Measurements from ENCODE around the gene WDFY1. TPM values are rescaled to one million over a fixed set of nuclear protein-coding genes. Genes with fewer than 3 reads are reported as not detected.
"Not testable (repeated sequence)": the region's sequence is repeated elsewhere in the genome, so short reads cannot be mapped to it uniquely, and the experiment has no call there.

Gene WDFY1
- total RNA-seq, 1 experiment from 2014 or later: 123 TPM

DNA sequence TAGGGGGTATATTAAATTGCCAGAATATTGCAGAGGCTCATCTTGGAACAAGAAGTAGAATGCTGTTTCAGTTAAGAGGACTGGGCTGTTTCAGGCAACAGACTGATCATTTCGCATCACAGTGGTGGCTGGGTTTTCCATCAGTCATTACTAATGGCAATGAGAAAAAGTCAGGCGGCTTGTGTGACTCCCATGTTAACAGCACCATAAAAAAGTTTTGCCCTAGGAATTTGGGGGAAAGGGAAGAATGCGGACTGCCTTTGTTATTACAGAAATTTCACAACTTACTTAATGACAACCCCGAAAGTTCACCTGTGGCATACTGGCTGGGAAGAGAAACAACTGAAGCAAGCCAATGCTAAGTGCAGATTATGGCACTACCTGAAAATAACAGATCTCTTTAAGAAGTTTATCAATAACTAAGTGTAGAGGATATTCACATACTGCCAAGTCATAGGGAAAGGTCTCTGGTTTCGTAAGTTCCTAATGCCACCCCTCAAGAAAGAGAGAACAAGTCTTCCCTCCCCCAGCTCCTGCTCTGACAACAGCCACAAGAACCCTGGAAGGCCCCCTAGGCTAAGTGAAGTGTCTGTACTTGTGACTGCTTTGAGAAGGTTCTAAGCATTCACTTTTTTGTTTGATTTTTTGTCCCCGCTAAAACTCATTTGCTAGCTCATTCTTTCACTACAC lies 67.3 kb downstream of the WDFY1 start:
- peaks cover 5% of the 10 kb centered on the region for H3K4me1 Mint-ChIP-seq (ENCODE audit: low read depth, unreplicated experiment)
- BruUV-seq (replicated peaks): TSS peak; percentile 24
- Histone ChIP-seq H3K27me3 (replicated peaks; ENCODE audit: control insufficient read depth, insufficient read depth, low read length) (no peaks in the 10 kb centered on the region), H3K9me3 (0 out of 2 replicates have a peak, but pooled peaks cover under 1% of the 10 kb centered on the region), H3K4me1 (0 out of 2 replicates have a peak, but pooled peaks cover 5% of the 10 kb centered on the region), H3K36me3 (ENCODE audit: control insufficient read depth, insufficient read depth, low read length) (peaks cover 18% of the 10 kb centered on the region), H3K4me3 (ENCODE audit: low read depth, low read length) (no peak overlapping the region)
- DNase-seq: no peak
- no peaks in the 10 kb centered on the region for H3K9me3 Mint-ChIP-seq (ENCODE audit: unreplicated experiment)
- CTCF ChIA-PET: interaction anchor here (1.4 kb wide), 1 partner anchor 17 kb away, joined by 6 read pairs; no protein-coding TSS in a partner anchor
- intact Hi-C loops (cut with micrococcal nuclease; ENCODE audit: unreplicated experiment): no loop called here
- no peak overlapping the region for H3K4me3 Mint-ChIP-seq (ENCODE audit: unreplicated experiment)
- TF ChIP-seq, protein P1, sequence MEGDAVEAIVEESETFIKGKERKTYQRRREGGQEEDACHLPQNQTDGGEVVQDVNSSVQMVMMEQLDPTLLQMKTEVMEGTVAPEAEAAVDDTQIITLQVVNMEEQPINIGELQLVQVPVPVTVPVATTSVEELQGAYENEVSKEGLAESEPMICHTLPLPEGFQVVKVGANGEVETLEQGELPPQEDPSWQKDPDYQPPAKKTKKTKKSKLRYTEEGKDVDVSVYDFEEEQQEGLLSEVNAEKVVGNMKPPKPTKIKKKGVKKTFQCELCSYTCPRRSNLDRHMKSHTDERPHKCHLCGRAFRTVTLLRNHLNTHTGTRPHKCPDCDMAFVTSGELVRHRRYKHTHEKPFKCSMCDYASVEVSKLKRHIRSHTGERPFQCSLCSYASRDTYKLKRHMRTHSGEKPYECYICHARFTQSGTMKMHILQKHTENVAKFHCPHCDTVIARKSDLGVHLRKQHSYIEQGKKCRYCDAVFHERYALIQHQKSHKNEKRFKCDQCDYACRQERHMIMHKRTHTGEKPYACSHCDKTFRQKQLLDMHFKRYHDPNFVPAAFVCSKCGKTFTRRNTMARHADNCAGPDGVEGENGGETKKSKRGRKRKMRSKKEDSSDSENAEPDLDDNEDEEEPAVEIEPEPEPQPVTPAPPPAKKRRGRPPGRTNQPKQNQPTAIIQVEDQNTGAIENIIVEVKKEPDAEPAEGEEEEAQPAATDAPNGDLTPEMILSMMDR (IDR thresholded peaks at IDR 0.05; ENCODE audit: insufficient read depth in 1 of 2, low read depth in 1 of 2, low read length in 1 of 2, severe bottlenecking in 1 of 2, unreplicated experiment in 1 of 2): no peak
- peak overlapping the region; percentile 67 for H3K27ac Mint-ChIP-seq (ENCODE audit: unreplicated experiment)
- peaks cover 91% of the 10 kb centered on the region for H3K36me3 Mint-ChIP-seq (ENCODE audit: insufficient read depth, unreplicated experiment)
- POLR2A ChIA-PET: interaction anchor here (0.9 kb wide), 1 partner anchor 118 kb away, joined by 3 read pairs; no protein-coding TSS in a partner anchor
- H3K27me3 Mint-ChIP-seq (ENCODE audit: insufficient read depth, unreplicated experiment): no peaks in the 10 kb centered on the region

DNA sequence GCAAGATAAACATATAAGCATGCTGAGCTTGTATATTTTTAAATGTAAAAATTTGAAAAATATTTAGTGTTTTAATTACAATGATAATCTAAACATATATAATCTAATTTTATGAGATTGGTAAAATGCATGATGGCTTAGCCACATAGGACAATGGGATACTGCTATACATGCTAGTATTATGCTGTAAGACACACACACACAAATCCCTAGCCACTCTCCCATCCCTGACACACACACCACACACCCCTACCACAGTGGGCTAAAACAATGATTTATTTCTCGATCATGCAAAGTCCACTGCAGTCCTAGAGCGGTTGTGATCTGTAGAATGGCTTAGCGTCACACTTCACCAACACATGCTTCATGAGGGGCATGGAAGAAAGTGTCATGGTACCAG lies 71.5 kb downstream of the WDFY1 start:
- intact Hi-C loops (cut with micrococcal nuclease; ENCODE audit: unreplicated experiment): no loop called here
- 0 out of 2 replicates have a peak, but pooled peaks cover 3% of the 10 kb centered on the region for H3K9me3 ChIP-seq
- no peak overlapping the region for H3K27ac Mint-ChIP-seq (ENCODE audit: unreplicated experiment)
- H3K36me3 ChIP-seq (ENCODE audit: control insufficient read depth, insufficient read depth, low read length): peaks cover 6% of the 10 kb centered on the region
- no peak overlapping the region for H3K4me3 ChIP-seq (ENCODE audit: low read depth, low read length)
- BruUV-seq (replicated peaks): no TSS peak
- peaks cover 11% of the 10 kb centered on the region for H3K4me1 Mint-ChIP-seq (ENCODE audit: low read depth, unreplicated experiment)
- H3K27me3 Mint-ChIP-seq (ENCODE audit: insufficient read depth, unreplicated experiment): no peaks in the 10 kb centered on the region
- DNase-seq: no peak
- peaks cover 5% of the 10 kb centered on the region; the same call in 1 of the 2 replicates for H3K4me1 ChIP-seq
- peaks cover 87% of the 10 kb centered on the region for H3K36me3 Mint-ChIP-seq (ENCODE audit: insufficient read depth, unreplicated experiment)
- H3K9me3 Mint-ChIP-seq (ENCODE audit: unreplicated experiment): no peaks in the 10 kb centered on the region
- no peaks in the 10 kb centered on the region for H3K27me3 ChIP-seq (replicated peaks; ENCODE audit: control insufficient read depth, insufficient read depth, low read length)
- CTCF ChIA-PET: no interaction called here
- POLR2A ChIA-PET: no interaction called here
- TF ChIP-seq, protein P1 (IDR thresholded peaks at IDR 0.05; ENCODE audit: insufficient read depth in 1 of 2, low read depth in 1 of 2, low read length in 1 of 2, severe bottlenecking in 1 of 2, unreplicated experiment in 1 of 2): no peak
- H3K4me3 Mint-ChIP-seq (ENCODE audit: unreplicated experiment): no peak overlapping the region

DNA sequence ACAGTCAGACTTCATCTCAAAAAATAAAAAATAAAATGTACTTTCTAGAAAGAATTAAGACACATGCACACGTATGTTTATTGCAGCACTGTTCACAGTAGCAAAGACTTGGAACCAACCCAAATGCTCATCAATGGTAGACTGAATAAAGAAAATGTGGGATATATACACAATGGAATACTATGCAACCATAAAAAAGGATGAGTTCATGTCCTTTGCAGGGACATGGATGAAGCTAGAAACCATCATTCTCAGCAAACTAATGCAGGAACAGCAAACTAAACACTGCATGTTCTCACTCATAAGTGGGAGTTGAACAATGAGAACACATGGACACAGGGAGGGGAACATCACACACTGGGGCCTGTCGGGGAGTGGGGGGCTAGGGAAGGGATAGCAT lies 72.4 kb downstream of the WDFY1 start:
- intact Hi-C loops (cut with micrococcal nuclease; ENCODE audit: unreplicated experiment); H3K4me3 ChIP-seq (ENCODE audit: low read depth, low read length); H3K27me3 Mint-ChIP-seq (ENCODE audit: insufficient read depth, unreplicated experiment); H3K27me3 ChIP-seq (replicated peaks; ENCODE audit: control insufficient read depth, insufficient read depth, low read length); DNase-seq; H3K27ac Mint-ChIP-seq (ENCODE audit: unreplicated experiment); H3K4me3 Mint-ChIP-seq (ENCODE audit: unreplicated experiment); H3K4me1 ChIP-seq; POLR2A ChIA-PET; H3K9me3 ChIP-seq; H3K4me1 Mint-ChIP-seq (ENCODE audit: low read depth, unreplicated experiment); BruUV-seq (replicated peaks); CTCF ChIA-PET; H3K36me3 ChIP-seq (ENCODE audit: control insufficient read depth, insufficient read depth, low read length); H3K9me3 Mint-ChIP-seq (ENCODE audit: unreplicated experiment): not testable (repeated sequence)
- H3K36me3 Mint-ChIP-seq (ENCODE audit: insufficient read depth, unreplicated experiment): peaks cover 82% of the 10 kb centered on the region

DNA sequence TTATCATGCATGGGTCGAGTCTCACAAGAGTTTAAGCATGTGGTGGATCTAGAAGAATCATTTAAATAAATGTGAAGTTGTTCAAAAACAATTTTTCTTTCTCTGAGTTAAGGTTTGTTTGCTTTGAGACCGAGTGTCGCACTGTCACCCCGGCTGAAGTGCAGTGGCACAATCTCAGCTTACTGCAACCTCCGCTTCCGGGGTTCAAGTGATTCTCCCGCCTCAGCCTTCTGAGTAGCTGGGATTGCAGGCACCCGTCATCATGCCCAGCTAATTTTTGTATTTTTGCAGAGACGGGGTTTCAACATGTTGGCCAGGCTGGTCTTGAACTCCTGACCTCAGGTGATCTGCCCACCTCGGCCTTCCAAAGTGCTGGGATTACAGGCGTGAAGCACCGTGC lies 73.5 kb downstream of the WDFY1 start:
- CTCF ChIA-PET: interaction anchor here (0.8 kb wide), 1 partner anchor 10 kb away, joined by 4 read pairs; no protein-coding TSS in a partner anchor
- H3K9me3 Mint-ChIP-seq (ENCODE audit: unreplicated experiment); H3K27me3 ChIP-seq (replicated peaks; ENCODE audit: control insufficient read depth, insufficient read depth, low read length); H3K27me3 Mint-ChIP-seq (ENCODE audit: insufficient read depth, unreplicated experiment); H3K36me3 ChIP-seq (ENCODE audit: control insufficient read depth, insufficient read depth, low read length); H3K4me1 ChIP-seq; POLR2A ChIA-PET; H3K4me3 ChIP-seq (ENCODE audit: low read depth, low read length); DNase-seq; BruUV-seq (replicated peaks); intact Hi-C loops (cut with micrococcal nuclease; ENCODE audit: unreplicated experiment); H3K27ac Mint-ChIP-seq (ENCODE audit: unreplicated experiment); H3K4me3 Mint-ChIP-seq (ENCODE audit: unreplicated experiment); H3K9me3 ChIP-seq: not testable (repeated sequence)
- Mint-ChIP-seq H3K36me3 (ENCODE audit: insufficient read depth, unreplicated experiment) (peaks cover 75% of the 10 kb centered on the region), H3K4me1 (ENCODE audit: low read depth, unreplicated experiment) (peaks cover 12% of the 10 kb centered on the region)

Data from Caco-2 (cell line).